ENCODE data around the gene UPK3A. TPM values are rescaled to one million over a fixed set of nuclear protein-coding genes. Genes with fewer than 3 reads are reported as not detected.
A peak's percentile ranks its signal among the peaks of the same experiment; 100 is the strongest.
"Not testable (repeated sequence)": the region's sequence is repeated elsewhere in the genome, so short reads cannot be mapped to it uniquely, and the experiment has no call there.

The UPK3A gene
- total RNA-seq, 1 donor from 2014 or later, result 2.0 TPM

DNA sequence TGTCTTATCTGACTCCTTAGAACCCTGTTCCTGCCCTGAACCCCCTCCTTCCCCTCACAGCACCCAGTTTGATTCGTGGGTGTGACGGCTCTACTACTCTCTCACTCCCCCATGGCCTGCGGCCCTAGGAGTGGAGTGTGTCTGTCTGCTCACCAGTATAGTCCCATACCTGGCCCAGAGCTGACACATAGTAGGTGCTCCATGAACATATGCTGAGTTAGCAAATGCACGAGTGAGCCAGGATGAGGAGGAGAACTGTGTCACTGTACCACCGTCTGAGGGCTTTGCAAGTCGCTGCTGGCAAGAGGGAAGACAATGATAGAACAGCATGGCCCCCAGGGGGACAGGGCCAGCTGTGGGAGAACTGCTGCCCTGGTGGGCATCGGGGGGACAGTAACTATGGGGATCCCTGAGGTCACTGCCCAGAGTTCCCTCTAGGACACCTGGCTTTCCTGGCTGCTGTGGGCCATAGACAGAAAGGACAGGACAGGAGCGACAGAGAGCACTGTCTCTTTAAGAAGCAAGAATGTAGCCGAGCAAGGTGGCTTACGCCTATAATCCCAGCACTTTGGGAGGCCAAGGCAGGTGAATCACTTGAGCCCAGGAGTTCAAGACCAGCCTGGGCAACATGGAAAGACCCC is 24.9 kb upstream of the UPK3A start:
- no peak for DNase-seq (ENCODE audit: low read depth)
- TF ChIP-seq, protein P1, sequence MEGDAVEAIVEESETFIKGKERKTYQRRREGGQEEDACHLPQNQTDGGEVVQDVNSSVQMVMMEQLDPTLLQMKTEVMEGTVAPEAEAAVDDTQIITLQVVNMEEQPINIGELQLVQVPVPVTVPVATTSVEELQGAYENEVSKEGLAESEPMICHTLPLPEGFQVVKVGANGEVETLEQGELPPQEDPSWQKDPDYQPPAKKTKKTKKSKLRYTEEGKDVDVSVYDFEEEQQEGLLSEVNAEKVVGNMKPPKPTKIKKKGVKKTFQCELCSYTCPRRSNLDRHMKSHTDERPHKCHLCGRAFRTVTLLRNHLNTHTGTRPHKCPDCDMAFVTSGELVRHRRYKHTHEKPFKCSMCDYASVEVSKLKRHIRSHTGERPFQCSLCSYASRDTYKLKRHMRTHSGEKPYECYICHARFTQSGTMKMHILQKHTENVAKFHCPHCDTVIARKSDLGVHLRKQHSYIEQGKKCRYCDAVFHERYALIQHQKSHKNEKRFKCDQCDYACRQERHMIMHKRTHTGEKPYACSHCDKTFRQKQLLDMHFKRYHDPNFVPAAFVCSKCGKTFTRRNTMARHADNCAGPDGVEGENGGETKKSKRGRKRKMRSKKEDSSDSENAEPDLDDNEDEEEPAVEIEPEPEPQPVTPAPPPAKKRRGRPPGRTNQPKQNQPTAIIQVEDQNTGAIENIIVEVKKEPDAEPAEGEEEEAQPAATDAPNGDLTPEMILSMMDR (conservative IDR thresholded peaks at IDR 0.05; ENCODE audit: low read depth, low read length), result no peak
- H3K4me3 ChIP-seq (ENCODE audit: low read depth, low read length), result no peak overlapping the region

DNA sequence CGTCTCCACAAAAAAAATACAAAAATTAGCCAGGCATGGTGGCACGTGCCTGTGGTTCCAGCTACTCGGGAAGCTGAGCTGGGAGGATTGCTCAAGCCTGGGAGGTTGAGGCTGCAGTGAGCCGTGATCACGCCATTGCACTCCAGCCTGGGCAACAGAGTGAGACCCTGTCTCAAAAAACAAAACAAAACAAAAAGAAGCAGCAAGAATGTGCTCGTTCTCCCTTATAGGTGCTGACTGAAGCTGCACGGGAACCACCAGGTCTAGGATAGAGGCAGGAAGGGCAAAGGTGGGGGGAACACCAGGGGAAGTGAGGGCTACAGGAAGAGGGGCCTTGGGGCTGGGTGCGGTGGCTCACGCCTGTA is 24.4 kb upstream of the UPK3A start:
- not testable (repeated sequence) for DNase-seq (ENCODE audit: low read depth); H3K4me3 ChIP-seq (ENCODE audit: low read depth, low read length)

DNA sequence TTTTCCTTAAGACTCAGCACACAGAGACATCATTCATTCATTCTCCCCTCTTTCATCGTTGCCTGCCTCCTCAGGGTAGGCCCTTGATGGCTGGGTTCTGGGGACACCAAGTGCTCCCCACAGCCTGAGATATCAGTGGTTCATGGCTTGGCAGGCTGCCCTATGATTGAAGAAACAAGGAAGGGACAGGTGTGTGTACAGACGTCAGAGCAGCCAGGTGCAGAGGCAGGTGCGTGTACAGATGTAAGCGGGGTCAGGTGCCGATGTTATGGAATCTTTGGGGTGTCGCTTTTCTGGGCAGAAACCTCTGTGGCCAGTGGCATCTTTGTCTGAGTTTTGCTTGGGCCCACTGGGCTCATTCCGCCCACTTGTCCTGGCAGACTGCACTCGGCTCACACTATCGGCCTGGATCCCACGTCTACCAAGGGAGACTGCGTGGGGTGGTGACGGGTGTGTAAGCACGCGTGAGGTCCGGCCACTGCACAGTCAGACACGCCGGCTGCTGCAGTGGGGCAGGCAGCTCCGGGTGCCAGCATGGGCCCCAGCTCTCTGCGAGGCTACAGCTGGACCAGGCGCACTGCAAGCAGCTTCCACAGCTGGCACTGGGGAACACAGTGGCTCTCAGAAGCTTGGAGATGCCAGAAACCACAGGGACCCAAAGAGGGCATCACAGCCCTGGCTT is 23.2 kb upstream of the UPK3A start:
- no peak overlapping the region for H3K4me3 ChIP-seq (ENCODE audit: low read depth, low read length)
- TF ChIP-seq, protein P1 (conservative IDR thresholded peaks at IDR 0.05; ENCODE audit: low read depth, low read length), result no peak
- DNase-seq (ENCODE audit: low read depth), result no peak

DNA sequence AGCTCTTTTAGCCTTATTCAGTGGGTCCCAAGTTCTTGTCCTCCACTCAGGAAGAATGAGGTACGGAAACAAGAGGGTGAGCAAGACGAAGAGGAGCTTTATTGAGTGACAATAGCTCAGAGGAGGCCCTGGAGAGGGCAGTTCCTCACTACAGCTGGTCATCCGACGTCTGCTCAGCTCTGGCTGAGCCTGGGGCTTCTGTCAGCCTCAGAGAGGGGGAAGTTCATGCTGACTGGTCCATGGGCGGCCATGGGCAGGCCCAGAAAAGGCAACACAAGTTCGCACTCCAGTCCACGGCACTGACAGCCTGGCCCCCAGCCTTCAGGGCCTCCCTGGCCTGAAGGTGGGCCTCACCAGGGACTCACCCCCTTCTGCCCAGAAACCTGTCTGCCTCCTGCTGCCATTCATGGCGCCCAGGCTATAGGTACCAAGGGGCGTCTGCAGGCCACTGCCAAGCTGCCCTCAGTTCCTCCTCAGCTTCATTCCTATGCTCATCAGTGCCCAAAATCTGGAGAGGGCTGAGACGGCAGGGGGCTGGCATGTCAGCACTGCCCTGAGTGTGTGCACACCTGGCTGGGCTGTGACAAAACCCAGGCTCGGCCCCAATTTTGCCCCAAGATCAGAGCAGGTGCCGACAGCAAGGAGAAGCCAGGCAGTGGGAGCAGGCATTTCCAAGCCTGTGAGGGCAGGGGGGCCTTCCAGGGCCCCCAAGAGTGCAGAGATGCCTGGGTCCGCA is 22.4 kb upstream of the UPK3A start:
- TF ChIP-seq, protein P1 (conservative IDR thresholded peaks at IDR 0.05; ENCODE audit: low read depth, low read length), result no peak
- no peak for DNase-seq (ENCODE audit: low read depth)

DNA sequence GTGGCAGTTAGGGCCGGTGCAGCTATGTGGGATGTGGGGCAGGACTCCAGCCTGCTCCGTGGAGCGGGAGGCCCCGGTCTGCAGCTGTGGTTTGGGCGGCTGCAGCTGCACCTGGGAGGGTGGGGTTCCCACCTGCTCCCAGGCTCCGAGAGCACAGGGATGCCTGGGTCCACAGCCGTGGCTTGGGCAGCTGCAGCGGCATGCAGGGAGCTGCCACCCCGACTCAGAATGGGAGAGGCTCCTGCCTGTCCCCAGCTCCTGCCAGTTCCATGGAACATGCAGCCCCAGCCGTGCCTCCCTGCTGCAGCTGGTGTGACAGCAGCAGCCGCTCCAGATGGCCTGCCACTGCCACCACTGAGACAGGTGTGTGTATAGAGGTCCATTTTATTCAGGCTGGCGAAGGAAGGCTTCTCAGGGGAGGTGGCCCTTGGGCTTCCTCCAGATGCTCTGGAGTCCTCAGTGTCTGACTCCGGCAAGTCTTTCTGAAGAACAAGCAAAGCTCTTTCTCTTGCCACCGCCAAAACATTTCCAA is 21.8 kb upstream of the UPK3A start:
- no peak overlapping the region for H3K4me3 ChIP-seq (ENCODE audit: low read depth, low read length)
- TF ChIP-seq, protein P1 (conservative IDR thresholded peaks at IDR 0.05; ENCODE audit: low read depth, low read length), result no peak
- DNase-seq (ENCODE audit: low read depth), result no peak

More for the DNA sequence above, 22.4 kb upstream of the UPK3A start:
- H3K4me3 ChIP-seq (ENCODE audit: low read depth, low read length), result no peak overlapping the region

DNA sequence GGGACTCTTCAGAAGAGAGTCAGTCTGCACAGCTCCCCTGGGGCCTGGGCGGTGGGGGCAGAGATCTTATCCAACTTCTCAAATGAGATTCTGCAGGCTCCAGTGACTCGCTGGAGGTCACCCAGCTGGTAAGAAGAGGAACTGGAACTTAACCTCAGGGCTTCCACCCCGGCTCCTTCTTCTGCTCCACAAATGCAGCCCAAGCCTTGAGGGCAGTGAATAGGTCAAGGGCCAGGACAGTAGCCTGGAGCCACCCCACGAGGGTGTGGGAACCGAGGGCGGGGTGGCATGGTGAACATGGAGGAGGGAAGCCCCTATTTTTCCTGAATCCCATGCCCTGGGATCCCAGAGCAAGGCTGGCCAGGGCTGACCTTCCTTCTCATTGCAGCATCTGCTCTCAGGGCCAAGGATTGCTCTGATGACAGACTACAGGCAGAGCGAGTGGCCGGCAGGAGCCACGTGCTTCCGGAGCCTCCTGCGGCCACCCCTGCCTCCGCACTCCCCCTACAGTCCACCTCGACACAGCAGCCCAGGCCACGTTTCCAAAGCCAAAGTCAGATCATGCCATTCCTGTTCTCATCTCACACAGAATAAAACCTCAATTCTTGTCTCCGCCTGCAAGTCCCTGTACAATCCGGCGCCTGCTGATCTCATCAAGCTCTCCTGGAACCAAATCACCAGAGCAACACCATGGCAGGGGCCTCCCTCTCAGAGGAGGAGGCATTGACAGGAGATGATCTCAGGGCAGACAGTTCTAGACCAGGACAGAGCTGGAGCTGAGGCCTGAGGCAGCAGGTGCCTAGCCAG is 21.1 kb upstream of the UPK3A start:
- H3K4me3 ChIP-seq (ENCODE audit: low read depth, low read length), result no peak overlapping the region
- no peak for DNase-seq (ENCODE audit: low read depth)
- TF ChIP-seq, protein P1 (conservative IDR thresholded peaks at IDR 0.05; ENCODE audit: low read depth, low read length), result peak; percentile 61
